NCI-H345 (cell line): ENCODE data around the gene RPS6KB2.
A peak's percentile ranks its signal among the peaks of the same experiment; 100 is the strongest.
"Not testable (repeated sequence)": the region's sequence is repeated elsewhere in the genome, so short reads cannot be mapped to it uniquely, and the experiment has no call there.

ENCODE experiments used
- DNase-seq: peaks from one replicate; lab custom pipeline; 2025; lab: John Stamatoyannopoulos, UW

Gene RPS6KB2

GRCh38 chr11:67442504-67443404, 14.5 kb downstream of the RPS6KB2 start:
- DNase-seq = no peak

DNA sequence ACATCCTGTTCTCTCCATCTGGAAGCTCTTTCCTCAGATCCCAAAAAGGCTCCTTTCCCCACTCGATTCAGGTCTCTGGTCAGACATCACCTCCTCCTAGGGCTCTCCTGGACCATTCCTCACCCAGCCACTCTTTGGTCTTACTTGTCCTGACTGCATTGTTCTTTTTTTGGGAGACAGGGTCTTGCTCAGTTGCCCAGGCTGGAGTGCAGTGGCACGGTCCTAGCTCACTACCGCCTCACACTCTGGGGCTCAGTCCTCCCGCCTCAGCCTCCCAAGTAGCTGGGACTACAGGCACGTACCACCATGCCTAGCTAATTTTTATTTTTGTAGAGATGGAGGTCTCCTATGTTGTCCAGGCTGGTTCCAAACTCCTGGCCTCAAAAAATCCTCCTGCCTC, 17.2 kb downstream of the RPS6KB2 start:
- no peak for DNase-seq

DNA sequence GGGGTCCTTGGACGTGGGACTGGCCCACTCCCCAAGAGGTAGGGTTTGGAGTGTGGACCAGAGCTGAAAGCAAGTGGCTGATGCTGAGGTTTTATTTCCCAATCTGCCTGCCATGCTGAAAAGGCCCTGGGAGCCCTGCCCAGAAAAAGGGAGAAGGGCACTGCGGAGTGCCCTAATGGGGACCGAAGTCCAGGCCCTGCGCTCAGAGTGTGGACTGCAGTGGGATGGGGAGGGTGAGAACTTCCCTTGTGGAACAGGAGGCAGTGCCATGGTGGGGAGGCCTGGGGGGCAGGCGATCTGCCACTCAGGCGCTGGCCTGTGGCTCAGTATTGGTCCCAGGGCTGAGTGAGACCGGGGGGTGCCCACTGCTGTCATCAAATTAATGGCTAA, 19.9 kb downstream of the RPS6KB2 start:
- no peak for DNase-seq

GRCh38 chr11:67449116-67449844, 21.0 kb downstream of the RPS6KB2 start:
- no peak for DNase-seq

GRCh38 chr11:67450796-67451657, 22.7 kb downstream of the RPS6KB2 start:
- DNase-seq = no peak

DNA sequence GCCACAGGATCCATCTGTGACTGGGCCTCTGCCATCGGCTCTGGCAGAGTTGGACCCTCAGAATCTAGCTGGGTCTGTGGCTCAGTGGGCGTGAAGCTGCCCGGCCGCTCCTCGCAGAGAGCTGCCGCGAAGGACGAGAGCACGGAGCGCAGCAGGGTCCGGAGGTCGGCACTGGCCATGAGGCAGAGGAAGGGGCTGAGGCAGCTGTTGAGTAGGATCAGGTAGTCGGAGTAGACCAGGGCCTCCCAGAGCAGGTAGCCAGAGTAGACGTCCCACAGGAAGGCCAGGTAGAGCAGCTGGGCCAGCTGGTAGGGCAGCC, 23.3 kb downstream of the RPS6KB2 start:
- no peak for DNase-seq

GRCh38 chr11:67452141-67452952, 24.1 kb downstream of the RPS6KB2 start, which contains the start of gene GPR152:
TSS of gene GPR152 (minus strand) at chr11:67452729. CDS start at chr11:67452724, 5 bp downstream.
- no peak for DNase-seq

DNA sequence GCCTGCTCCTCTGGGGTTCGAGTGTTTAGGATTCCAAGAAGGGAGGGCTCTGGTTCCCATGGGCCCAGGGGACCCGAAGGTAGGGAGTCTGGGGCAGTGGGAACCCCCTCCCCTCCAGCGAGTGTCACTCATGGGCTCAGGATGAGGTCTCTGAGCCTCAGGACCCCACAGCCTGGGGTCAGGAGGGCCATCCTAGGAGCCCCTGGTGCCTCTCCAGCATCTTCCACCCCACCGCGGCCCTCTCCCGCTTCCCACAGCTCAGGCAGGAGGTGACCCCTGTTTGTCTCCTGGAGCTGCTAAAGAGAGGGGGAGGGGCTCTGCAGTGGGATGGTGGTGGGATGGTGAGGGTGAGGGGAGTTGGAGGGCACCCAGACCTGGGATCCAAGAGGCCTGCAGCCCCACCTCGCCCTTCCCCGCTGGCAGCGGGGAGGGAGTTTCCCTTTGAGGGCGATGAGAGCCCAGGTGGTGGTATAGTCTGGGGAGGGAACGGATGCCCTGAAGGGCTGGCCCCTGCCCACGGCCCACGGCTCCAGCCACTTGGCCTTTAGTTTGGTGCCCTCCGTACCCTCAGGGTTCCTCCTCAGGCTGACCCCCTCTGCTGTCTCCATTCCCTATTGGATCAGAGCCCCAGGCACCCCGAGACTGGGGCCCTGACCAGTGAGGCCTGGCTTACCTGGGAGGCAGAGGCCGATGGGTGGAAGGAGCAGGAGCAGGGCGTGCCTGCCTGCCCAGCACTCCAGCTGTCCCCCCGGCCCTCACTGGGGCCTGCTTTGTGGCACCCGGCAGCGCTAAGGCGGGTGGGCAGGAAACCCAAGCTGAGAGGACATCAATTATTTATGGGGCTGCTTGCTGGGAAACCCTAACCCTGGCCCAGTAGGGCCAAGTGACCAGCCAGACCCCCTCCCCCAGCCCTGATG, 25.8 kb downstream of the RPS6KB2 start:
- no peak for DNase-seq

DNA sequence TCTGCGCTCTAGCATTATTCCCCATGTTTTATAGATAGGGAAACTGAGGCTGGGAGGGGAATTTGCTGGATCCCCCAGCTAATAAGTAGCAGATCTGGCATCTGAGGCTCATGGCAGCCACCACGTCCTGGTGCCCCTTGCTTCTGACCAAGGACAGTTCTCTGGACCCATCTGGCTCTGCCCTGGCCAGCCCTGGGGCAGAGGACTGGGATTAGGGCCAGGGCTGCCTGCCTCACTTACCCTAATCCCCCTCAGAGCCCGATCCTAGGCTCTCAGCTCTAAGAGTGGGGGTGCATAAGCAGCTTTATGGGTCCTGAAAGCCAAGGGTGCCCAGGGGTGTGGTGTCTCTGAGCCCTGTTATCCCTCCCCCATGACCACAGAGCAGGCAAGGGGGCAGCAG, 26.8 kb downstream of the RPS6KB2 start, which contains the start of gene CABP4:
TSS of gene CABP4 (plus strand) at position 301 of the 400 bp plus-strand sequence. CDS start at position 371, 70 bp downstream.
- DNase-seq = no peak

DNA sequence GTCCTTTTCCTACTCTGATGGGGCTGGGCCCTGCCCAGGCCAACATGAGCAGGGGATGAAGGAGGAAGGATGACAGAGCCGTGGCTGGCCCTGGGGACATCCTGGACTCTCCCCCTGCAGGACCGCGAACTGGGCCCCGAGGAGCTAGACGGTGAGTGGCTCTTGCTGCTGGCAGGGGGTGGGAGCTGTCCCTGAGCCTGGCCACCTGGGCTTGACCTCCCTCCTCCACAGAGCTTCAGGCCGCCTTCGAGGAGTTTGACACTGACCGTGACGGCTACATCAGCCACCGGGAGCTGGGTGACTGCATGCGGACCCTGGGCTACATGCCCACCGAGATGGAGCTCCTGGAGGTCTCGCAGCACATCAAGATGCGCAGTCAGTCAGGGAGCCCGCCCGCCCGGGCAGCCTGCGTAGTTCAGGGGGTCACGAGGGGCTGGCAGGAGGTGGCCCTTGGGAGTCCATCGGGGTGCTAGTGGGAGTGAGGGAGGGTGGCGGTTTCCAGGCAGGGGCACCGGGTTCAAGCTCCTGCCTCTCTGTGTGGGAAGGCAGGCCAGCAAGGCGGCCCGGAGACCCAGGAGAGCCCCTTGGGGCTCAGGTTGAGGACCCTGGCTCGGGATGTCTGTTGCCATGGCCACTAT, 27.9 kb downstream of the RPS6KB2 start:
- no peak for DNase-seq

- no peak for DNase-seq
Measured at GRCh38 chr11:67457453-67457852, 29.2 kb downstream of the RPS6KB2 start.

DNA sequence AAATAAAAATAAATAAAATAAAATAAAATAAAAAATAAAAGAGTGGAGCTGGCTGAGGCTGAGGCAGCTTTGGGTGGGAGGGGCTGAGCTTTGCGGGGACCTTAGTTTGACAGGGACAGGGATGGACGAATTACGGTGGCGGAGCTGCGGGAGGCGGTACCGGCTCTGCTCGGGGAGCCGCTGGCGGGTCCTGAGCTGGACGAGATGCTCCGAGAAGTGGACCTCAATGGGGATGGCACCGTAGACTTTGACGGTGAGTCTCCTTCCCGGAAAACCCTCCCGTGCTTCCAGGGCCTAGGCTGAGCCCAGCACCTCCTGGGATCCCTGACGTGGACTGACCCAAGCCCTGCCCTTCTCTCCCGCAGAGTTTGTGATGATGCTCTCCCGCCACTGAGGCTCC, 30.0 kb downstream of the RPS6KB2 start:
- no peak for DNase-seq

GRCh38 chr11:67463186-67463585, 34.9 kb downstream of the RPS6KB2 start:
- no peak for DNase-seq

DNA sequence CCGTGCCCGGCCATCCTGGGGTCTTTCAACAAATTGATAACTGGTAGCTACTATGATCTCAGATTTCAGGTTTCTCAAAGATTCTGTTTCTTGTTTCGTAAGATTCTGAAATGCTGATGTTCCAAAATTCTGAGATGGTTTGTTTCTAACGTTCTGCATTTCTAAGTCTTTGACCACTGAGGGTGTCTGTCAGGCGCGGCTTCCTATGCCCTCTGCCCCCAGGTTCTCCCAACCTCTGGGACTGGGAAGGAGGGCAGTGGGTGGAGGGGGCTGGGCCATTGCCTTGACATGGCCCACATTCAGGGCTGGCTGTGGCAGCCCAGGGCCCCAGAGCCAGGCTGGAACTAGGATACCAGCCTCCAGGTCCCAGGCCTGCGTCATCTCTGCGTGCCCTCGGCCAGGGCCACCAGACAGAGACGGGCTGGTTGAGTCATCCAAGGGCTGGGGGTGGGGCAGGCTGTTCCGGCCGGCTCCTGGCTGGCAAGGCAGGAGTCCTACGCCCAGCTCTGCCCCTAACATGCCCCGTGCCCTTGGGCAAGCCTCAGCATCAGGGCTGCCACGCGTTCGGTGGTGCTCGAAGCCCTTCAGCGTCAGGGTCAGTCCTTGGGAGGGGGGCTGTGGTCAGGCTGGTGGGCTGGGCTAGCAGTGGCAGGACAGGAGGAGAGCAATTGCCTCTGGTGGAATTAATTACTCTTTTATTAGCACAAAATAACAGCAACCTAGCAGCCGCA, 35.6 kb downstream of the RPS6KB2 start:
- DNase-seq = no peak

GRCh38 chr11:67464411-67465188, 36.3 kb downstream of the RPS6KB2 start:
- peak; percentile 72 for DNase-seq

DNA sequence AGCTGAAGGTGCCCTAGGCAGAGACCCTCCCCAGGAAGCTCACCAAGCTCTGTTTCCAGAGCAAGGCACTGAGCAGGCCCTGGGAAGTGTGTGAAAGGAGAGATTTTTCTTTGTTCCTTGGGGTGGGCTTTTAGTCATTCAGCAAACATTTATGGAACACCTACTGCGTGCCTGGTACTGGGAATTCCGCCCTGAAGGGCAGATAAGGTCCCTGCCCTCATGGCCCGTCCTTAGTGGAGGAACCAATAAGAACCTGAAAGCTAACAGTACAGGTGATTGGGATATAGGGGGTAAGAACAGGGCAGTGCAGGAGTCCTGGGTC, 36.9 kb downstream of the RPS6KB2 start:
- no peak for DNase-seq

- not testable (repeated sequence) for DNase-seq
Measured at GRCh38 chr11:67465530-67465929, 37.2 kb downstream of the RPS6KB2 start.

GRCh38 chr11:67466367-67466766, 38.1 kb downstream of the RPS6KB2 start:
- no peak for DNase-seq
